Breast epithelium (tissue), 4 donors: ENCODE measurements around the gene UBR3. TPM values are rescaled to one million over a fixed set of nuclear protein-coding genes. Genes with fewer than 3 reads are reported as not detected.

Source experiments
- DNase-seq, 2 donors: peaks; one replicate each; pipeline ENCODE4 v3.0.0-alpha.2; 2019; ENCODE audit warnings: low spot score in 2 of 2
- H3K27ac ChIP-seq, 2 donors: fragments of 200-600 bp; sonication (generic) in 1 of 2; one replicate each; pipeline ENCODE4 v1.5.1; 2016 to 2019; ENCODE audit warnings: mild to moderate bottlenecking in 1 of 2
- H3K27me3 ChIP-seq, 2 donors: fragments of 200-600 bp; sonication (generic) in 1 of 2; one replicate each; pipeline versions ENCODE4 v1.5.1 to v1.6.0; 2017 to 2019; ENCODE audit warnings: control low read depth in 1 of 2, mild to moderate bottlenecking in 1 of 2
- H3K36me3 ChIP-seq: fragments of 200-600 bp; one replicate; pipeline ENCODE4 v1.5.1; 2019
- H3K4me1 ChIP-seq, 2 donors: fragments of 200-600 bp; sonication (generic); one replicate each; pipeline ENCODE4 v1.5.1; 2016 to 2019; ENCODE audit warnings: control low read depth in 1 of 2
- H3K4me3 ChIP-seq, 3 donors: fragments of 200-600 bp; sonication (generic); 1 replicate in 2 of 3; 2 replicates in 1 of 3; pipeline ENCODE4 v1.5.1; 2016 to 2019; ENCODE audit warnings: mild to moderate bottlenecking in 3 of 3, moderate library complexity in 2 of 3
- H3K9me3 ChIP-seq, 2 donors: fragments of 200-600 bp; sonication (generic) in 1 of 2; one replicate each; pipeline ENCODE4 v1.5.1; 2016 to 2019; ENCODE audit warnings: control low read depth in 1 of 2
- POLR2A ChIP-seq: fragments of 450-650 bp; IDR thresholded peaks from one replicate; pipeline ENCODE4 v1.6.1; 2016; ENCODE audit warnings: antibody characterized with exemption, mild to moderate bottlenecking, moderate library complexity
- POLR2AphosphoS5 ChIP-seq, 3 donors: sonication (generic); formaldehyde crosslinking; IDR thresholded peaks; one replicate each; pipeline ENCODE4 v1.6.1; 2017; ENCODE audit warnings: antibody characterized with exemption in 3 of 3
- intact Hi-C: fragments of 100-400 bp; cut with DNase I; formaldehyde crosslinking; loops from one replicate; pipeline ENCODE4 v1.15.1; 2023; ENCODE audit warnings: low total_unique reads
- total RNA-seq, 3 donors: library from RNA; depleted of rRNA; stranded (reverse); fragments of >200 nt; gene quantifications; one replicate each; pipeline ENCODE4 v1.1.0, GENCODE V29; 2016
- TF ChIP-seq, protein P1 (sequence below), 3 donors: fragments of 450-650 bp; IDR thresholded peaks; one replicate each; pipeline ENCODE4 v1.5.1; 2016 to 2017; ENCODE audit warnings: antibody characterized with exemption in 3 of 3, mild to moderate bottlenecking in 3 of 3, moderate library complexity in 3 of 3

UBR3 gene
- total RNA-seq, 3 donors from 2014 or later: 75.7 to 110 (median 108) TPM

DNA sequence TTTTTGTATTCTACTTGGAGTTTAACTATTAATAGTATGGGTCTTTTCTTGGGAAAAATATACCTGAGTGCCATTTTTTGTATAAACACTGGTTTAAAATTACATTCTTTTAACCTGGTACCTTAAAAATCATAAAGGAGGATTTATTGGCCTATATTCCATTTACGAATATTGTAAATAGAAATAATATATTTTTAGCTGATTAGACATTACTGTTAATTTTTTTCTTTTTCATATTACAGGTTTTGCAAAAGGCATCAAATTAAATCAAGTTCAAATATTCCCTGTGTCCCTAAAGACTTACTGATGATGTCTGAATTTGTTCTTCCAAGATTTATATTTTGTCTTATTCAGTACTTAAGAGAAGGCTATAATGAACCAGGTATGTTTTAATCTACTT is 44.7 kb downstream of the UBR3 start:
- H3K9me3 ChIP-seq: no peaks in the 10 kb centered on the region
- no peaks in the 10 kb centered on the region for H3K27me3 ChIP-seq
- TF ChIP-seq POLR2A (no peak), POLR2AphosphoS5 (IDR thresholded peaks at IDR 0.05) (no peak)
- TF ChIP-seq, protein P1, sequence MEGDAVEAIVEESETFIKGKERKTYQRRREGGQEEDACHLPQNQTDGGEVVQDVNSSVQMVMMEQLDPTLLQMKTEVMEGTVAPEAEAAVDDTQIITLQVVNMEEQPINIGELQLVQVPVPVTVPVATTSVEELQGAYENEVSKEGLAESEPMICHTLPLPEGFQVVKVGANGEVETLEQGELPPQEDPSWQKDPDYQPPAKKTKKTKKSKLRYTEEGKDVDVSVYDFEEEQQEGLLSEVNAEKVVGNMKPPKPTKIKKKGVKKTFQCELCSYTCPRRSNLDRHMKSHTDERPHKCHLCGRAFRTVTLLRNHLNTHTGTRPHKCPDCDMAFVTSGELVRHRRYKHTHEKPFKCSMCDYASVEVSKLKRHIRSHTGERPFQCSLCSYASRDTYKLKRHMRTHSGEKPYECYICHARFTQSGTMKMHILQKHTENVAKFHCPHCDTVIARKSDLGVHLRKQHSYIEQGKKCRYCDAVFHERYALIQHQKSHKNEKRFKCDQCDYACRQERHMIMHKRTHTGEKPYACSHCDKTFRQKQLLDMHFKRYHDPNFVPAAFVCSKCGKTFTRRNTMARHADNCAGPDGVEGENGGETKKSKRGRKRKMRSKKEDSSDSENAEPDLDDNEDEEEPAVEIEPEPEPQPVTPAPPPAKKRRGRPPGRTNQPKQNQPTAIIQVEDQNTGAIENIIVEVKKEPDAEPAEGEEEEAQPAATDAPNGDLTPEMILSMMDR (IDR thresholded peaks at IDR 0.05): no peak
- H3K4me3 ChIP-seq: no peak overlapping the region
- H3K36me3 ChIP-seq: no peaks in the 10 kb centered on the region
- H3K27ac ChIP-seq: no peak overlapping the region
- H3K4me1 ChIP-seq: no peaks in the 10 kb centered on the region
- DNase-seq: no peak
- intact Hi-C loops: no loop called here

DNA sequence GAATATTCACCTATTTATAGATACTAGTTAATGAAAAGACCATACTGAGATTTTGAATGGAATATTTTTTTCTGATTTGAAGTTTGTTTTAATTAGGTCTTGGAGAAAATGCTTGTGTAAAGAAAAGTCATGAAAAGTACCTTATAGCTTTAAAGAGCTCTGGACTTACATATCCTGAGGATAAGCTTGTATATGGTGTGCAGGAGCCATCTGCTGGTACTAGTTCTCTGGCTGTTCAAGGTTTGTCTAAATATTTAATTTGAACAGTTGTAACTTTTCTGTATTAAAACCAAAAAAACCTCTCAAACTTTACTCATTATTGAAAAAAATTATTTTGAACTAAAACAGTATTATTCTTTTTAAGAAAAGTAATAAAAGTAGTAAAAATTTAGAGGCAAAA is 50.1 kb downstream of the UBR3 start:
- no peak overlapping the region for H3K27ac ChIP-seq
- no peak for TF ChIP-seq POLR2AphosphoS5 (IDR thresholded peaks at IDR 0.05)
- TF ChIP-seq POLR2A: no peak
- TF ChIP-seq, protein P1 (IDR thresholded peaks at IDR 0.05): no peak
- H3K4me3 ChIP-seq: no peak overlapping the region
- H3K36me3 ChIP-seq: no peaks in the 10 kb centered on the region
- H3K4me1 ChIP-seq: no peaks in the 10 kb centered on the region
- intact Hi-C loops: no loop called here
- no peaks in the 10 kb centered on the region for H3K27me3 ChIP-seq
- H3K9me3 ChIP-seq: no peaks in the 10 kb centered on the region
- DNase-seq: no peak

DNA sequence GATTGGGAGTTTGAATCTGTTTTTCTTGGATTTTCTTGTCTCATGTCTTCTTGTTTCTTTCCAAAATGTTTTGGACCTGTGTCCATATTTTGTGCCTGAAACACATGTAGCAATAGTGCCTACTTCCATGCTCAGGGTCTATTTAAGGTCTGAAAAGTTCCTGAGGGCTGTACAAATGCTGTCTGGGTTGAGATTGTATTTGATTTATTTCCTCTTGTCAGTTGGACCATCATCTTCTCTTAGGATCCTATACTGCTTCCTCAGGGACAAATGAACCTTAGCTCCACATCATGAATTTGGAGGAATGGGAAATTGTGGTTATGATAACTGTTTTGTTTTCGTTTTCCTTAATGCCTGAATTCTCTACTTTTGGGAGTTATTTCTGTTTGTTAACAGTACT is 59.9 kb downstream of the UBR3 start:
- H3K27me3 ChIP-seq: no peaks in the 10 kb centered on the region
- no peak overlapping the region for H3K27ac ChIP-seq
- no peaks in the 10 kb centered on the region for H3K4me1 ChIP-seq
- DNase-seq: no peak
- no peak overlapping the region for H3K4me3 ChIP-seq
- H3K36me3 ChIP-seq: no peaks in the 10 kb centered on the region
- TF ChIP-seq POLR2A: no peak
- TF ChIP-seq, protein P1 (IDR thresholded peaks at IDR 0.05): no peak
- TF ChIP-seq POLR2AphosphoS5 (IDR thresholded peaks at IDR 0.05): no peak
- no peaks in the 10 kb centered on the region for H3K9me3 ChIP-seq
- intact Hi-C loops: no loop called here

DNA sequence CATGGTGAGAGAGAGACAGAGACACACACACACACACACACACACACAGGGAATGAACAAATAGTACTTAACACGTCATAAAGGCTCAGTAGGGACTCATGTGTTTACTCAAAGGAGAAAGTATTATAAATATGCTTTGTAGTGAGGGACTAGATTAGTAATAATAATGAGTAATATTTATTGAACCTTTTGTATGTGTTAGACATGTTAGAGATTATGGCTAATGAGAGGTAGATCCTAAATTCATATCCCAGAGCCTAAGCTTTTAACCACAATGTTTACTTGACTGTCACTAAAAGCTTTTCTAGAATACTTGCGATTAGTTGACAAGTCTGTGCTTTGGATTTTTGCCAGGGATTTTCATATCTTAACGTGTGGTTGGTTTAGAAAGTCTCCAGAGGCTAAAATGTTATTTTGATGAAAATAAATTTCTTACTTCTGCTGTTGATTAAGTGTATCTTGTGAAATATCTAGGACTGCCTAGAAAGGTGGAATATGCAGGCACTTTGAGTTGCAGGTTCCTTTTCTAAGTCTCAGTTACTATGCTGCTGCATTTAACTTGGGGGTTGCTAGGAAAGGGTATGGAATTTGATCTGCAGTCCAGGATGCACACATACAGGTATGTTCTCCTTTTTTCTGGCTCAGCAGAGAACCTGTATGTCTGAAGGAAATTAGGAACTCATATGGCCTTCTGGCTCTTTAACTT is 64.5 kb downstream of the UBR3 start:
- H3K9me3 ChIP-seq: no peaks in the 10 kb centered on the region
- DNase-seq: no peak
- no peak overlapping the region for H3K4me3 ChIP-seq
- no peak for TF ChIP-seq POLR2A
- H3K36me3 ChIP-seq: no peaks in the 10 kb centered on the region
- intact Hi-C loops: no loop called here
- H3K27ac ChIP-seq: no peak overlapping the region
- H3K4me1 ChIP-seq: no peaks in the 10 kb centered on the region
- no peaks in the 10 kb centered on the region for H3K27me3 ChIP-seq

DNA sequence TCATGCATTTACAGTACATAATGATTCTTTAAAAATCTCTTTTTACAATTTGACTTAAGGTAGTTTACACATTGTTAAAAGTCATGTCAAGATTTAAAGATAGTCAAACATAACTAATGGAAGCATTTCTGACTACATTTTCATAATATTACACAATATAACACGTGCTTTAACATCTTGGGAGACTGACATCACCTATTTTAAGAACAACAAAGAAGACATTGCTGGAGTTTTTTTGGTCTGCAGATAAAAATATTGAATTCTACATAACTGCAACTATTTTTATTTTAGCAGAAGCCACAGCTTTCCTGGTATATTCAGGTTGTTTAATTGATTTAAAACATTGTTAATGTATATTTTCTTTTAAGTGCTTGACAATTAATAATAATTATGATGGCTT is 65.7 kb downstream of the UBR3 start:
- intact Hi-C loops: no loop called here
- no peaks in the 10 kb centered on the region for H3K9me3 ChIP-seq
- TF ChIP-seq POLR2A: no peak
- TF ChIP-seq POLR2AphosphoS5 (IDR thresholded peaks at IDR 0.05): no peak
- H3K4me3 ChIP-seq: no peak overlapping the region
- no peaks in the 10 kb centered on the region for H3K4me1 ChIP-seq
- DNase-seq: no peak
- no peak overlapping the region for H3K27ac ChIP-seq
- no peaks in the 10 kb centered on the region for H3K27me3 ChIP-seq
- no peaks in the 10 kb centered on the region for H3K36me3 ChIP-seq

DNA sequence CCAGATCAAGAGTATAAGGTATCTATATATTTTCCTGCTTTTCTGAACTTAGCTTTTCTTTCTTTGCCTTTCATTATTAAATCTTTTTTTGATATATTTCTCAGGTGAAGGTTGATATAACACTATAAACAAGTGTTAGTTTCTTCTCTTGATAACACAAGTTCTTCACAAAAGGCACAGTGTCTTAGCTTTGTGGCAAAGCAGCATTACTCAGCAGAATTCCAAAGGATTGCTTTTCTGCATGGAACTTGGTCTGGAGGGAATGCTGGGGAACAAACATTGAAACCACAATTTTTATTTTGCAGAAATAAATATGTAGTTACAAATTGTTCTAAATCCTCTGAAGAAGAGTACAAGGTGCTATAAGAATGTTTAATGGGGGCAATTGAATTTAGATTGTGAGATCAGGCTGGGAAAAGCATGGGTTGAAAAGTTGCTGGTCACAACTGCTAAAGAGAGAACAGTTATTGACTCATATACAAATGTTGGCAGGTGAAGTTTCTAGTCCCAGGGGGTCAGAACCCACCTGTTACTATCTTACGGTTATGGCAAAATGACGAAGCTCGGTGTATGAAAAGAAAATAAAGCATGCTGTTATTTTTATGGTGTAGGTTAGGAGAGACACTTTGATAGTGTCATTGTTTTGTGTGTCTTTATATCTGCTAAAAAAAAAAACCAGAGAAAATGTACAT is 68.2 kb downstream of the UBR3 start:
- no peak overlapping the region for H3K4me3 ChIP-seq
- TF ChIP-seq, protein P1 (IDR thresholded peaks at IDR 0.05): no peak
- TF ChIP-seq POLR2AphosphoS5 (IDR thresholded peaks at IDR 0.05) (no peak), POLR2A (no peak)
- no peaks in the 10 kb centered on the region for H3K27me3 ChIP-seq
- no peaks in the 10 kb centered on the region for H3K9me3 ChIP-seq
- no peak for DNase-seq
- H3K27ac ChIP-seq: no peak overlapping the region
- intact Hi-C loops: no loop called here
- no peaks in the 10 kb centered on the region for H3K36me3 ChIP-seq
- H3K4me1 ChIP-seq: no peaks in the 10 kb centered on the region
